Endothelial cell of umbilical vein (primary cell): ENCODE results near the gene ALDOA. TPM values are rescaled to one million over a fixed set of nuclear protein-coding genes. Genes with fewer than 3 reads are reported as not detected.

Experiments
- BruUV-seq: library from RNA; stranded (reverse); fragments of 400-500 nt; replicated peaks from 2 replicates; lab custom pipeline; 2021; lab: Mats Ljungman, UMichigan
- CTCF ChIA-PET: fragments of 300-600, 350-600 bp; sonication (Branson Sonifier 250); formaldehyde crosslinking; loops from one replicate; lab custom pipeline; 2021; ENCODE audit warnings: antibody characterized with exemption, inconsistent platforms; lab: Charles Lee
- POLR2A ChIA-PET: fragments of 300-600, 350-600 bp; sonication (Branson Sonifier 250); formaldehyde crosslinking; loops from one replicate; lab custom pipeline; 2021; ENCODE audit warnings: antibody characterized with exemption, inconsistent platforms; lab: Charles Lee
- DNase-seq: peaks from one replicate; pipeline ENCODE4 v3.0.0-alpha.2; 2011; ENCODE audit warnings: low read depth, low spot score
- FAIRE-seq: peaks from 2 replicates; lab custom pipeline; 2011; peaks lifted over from hg19 to GRCh38; lab: Jason Lieb, UNC
- H2AFZ ChIP-seq: 2 replicates; pipeline ENCODE4 v1.6.0; 2012; ENCODE audit warnings: low read depth, low read length, control low read depth, inconsistent platforms
- H3K27ac ChIP-seq: 2 replicates; pipeline ENCODE4 v1.5.1; 2011; ENCODE audit warnings: low read depth, mild to moderate bottlenecking, control low read depth, low read length, moderate library complexity; ENCODE audit not compliant: insufficient read depth
- H3K27me3 ChIP-seq, 2 experiments: 2 replicates each; pipeline versions ENCODE4 v1.6.0 to v1.6.1; 2011; ENCODE audit warnings: low read length in 2 of 2, mixed read lengths in 1 of 2; ENCODE audit not compliant: control insufficient read depth in 2 of 2, insufficient read depth in 2 of 2
- H3K36me3 ChIP-seq, 2 experiments: 2 replicates in 1 of 2; 3 replicates in 1 of 2; pipeline ENCODE4 v1.5.1; 2011; ENCODE audit warnings: low read length in 2 of 2, mild to moderate bottlenecking in 1 of 2, moderate library complexity in 1 of 2; ENCODE audit not compliant: control insufficient read depth in 2 of 2, insufficient read depth in 2 of 2; ENCODE audit errors: extremely low read depth in 1 of 2
- H3K4me1 ChIP-seq: 3 replicates; pipeline ENCODE4 v1.5.1; 2011; ENCODE audit warnings: mild to moderate bottlenecking, low read length; ENCODE audit not compliant: control insufficient read depth, insufficient read depth; ENCODE audit errors: extremely low read depth
- H3K4me2 ChIP-seq: 2 replicates; pipeline ENCODE4 v1.6.1; 2011; ENCODE audit warnings: low read length, control low read depth, mixed read lengths; ENCODE audit not compliant: insufficient read depth
- H3K4me3 ChIP-seq, 3 experiments: fragments of 200-600 bp in 1 of 3; sonication (generic), shearing (Covaris generic) in 1 of 3; replicated peaks in 1 of 3; 2 replicates each; pipeline ENCODE4 v1.5.1; 2011 to 2016; ENCODE audit warnings: control low read depth in 3 of 3, low read length in 3 of 3, mild to moderate bottlenecking in 2 of 3, inconsistent platforms in 1 of 3, low read depth in 1 of 3, moderate library complexity in 1 of 3; ENCODE audit not compliant: insufficient read depth in 1 of 3
- H3K79me2 ChIP-seq: 2 replicates; pipeline ENCODE4 v1.6.0; 2012; ENCODE audit warnings: low read length, inconsistent platforms; ENCODE audit not compliant: control insufficient read depth, insufficient read depth
- H3K9ac ChIP-seq: replicated peaks from 2 replicates; pipeline ENCODE3; 2011; ENCODE audit warnings: low read length, control low read depth; ENCODE audit not compliant: insufficient read depth; ENCODE audit errors: extremely low read depth
- H3K9me1 ChIP-seq: replicated peaks from 3 replicates; pipeline ENCODE4 v1.6.0; 2011; ENCODE audit warnings: mild to moderate bottlenecking, low read length; ENCODE audit not compliant: control insufficient read depth, insufficient read depth; ENCODE audit errors: extremely low read depth
- H3K9me3 ChIP-seq: replicated peaks from 2 replicates; pipeline ENCODE4 v1.5.1; 2012; ENCODE audit warnings: low read length, inconsistent platforms; ENCODE audit not compliant: control insufficient read depth, insufficient read depth
- H4K20me1 ChIP-seq: replicated peaks from 2 replicates; pipeline ENCODE3; 2011; ENCODE audit warnings: mild to moderate bottlenecking, low read length; ENCODE audit not compliant: control insufficient read depth, insufficient read depth; ENCODE audit errors: extremely low read depth
- CTCF ChIP-seq, 2 donors: IDR thresholded peaks; 1 replicate in 1 of 2; 2 replicates in 1 of 2; pipeline ENCODE4 v1.5.1; 2011; ENCODE audit warnings: low read length in 2 of 2, mild to moderate bottlenecking in 2 of 2, moderate library complexity in 2 of 2, control low read depth in 1 of 2, inconsistent platforms in 1 of 2, low read depth in 1 of 2; ENCODE audit not compliant: insufficient read depth in 1 of 2; ENCODE audit errors: extremely low read depth in 1 of 2
- EZH2 ChIP-seq: IDR thresholded peaks from 2 replicates; pipeline ENCODE4 v1.6.1; 2012; ENCODE audit warnings: borderline replicate concordance, low read depth, mild to moderate bottlenecking, moderate library complexity, low read length, inconsistent platforms; ENCODE audit not compliant: severe bottlenecking
- FOS ChIP-seq: IDR thresholded peaks from 2 replicates; pipeline ENCODE4 v1.6.1; 2011; ENCODE audit warnings: mild to moderate bottlenecking, low read length, moderate library complexity, borderline replicate concordance; ENCODE audit not compliant: insufficient read depth
- GATA2 ChIP-seq: IDR thresholded peaks from 2 replicates; pipeline ENCODE4 v1.7.0; 2011; ENCODE audit warnings: low read depth, mild to moderate bottlenecking, moderate library complexity, mixed read lengths, low read length; ENCODE audit not compliant: insufficient read length, insufficient read depth
- JUN ChIP-seq: IDR thresholded peaks from 2 replicates; pipeline ENCODE4 v1.6.1; 2011; ENCODE audit warnings: borderline replicate concordance, low read depth; ENCODE audit not compliant: insufficient read length, insufficient read depth
- MAX ChIP-seq: IDR thresholded peaks from 2 replicates; pipeline ENCODE4 v1.6.1; 2011; ENCODE audit not compliant: insufficient read depth, insufficient read length
- MYC ChIP-seq: IDR thresholded peaks from one replicate; pipeline ENCODE4 v1.6.1; 2011; ENCODE audit warnings: mild to moderate bottlenecking, low read depth, low read length
- POLR2A ChIP-seq: IDR thresholded peaks from 2 replicates; pipeline ENCODE4 v1.6.1; 2012; ENCODE audit warnings: low read depth, mild to moderate bottlenecking, control low read depth, low read length
- POLR2AphosphoS5 ChIP-seq: IDR thresholded peaks from 2 replicates; pipeline ENCODE4 v1.6.1; 2012; ENCODE audit warnings: low read depth, mild to moderate bottlenecking, control low read depth, low read length, moderate library complexity; ENCODE audit not compliant: insufficient read depth
- dilution Hi-C: fragments of 300-500 bp; cut with MboI; formaldehyde crosslinking; loops from one replicate; pipeline ENCODE4 v1.15.0; 2019; ENCODE audit warnings: low sequenced_read_pairs; ENCODE audit not compliant: extremely low pct_ligation_motif_present
- intact Hi-C: fragments of 100-400 bp; cut with micrococcal nuclease; formaldehyde crosslinking; loops from one replicate; pipeline ENCODE4 v1.10.0; 2022
- polyA plus RNA-seq, 4 experiments: library from polyadenylated mRNA; depleted of rRNA in 3 of 4; stranded (reverse) in 3 of 4; unstranded in 1 of 4; fragments of >200 nt; gene quantifications; 2 replicates each; pipeline versions ENCODE4 v1.2.1 to v1.2.3, GENCODE V29; 2011 to 2012; ENCODE audit warnings: missing spikeins in 1 of 4
- total RNA-seq: library from RNA; stranded (reverse); gene quantifications from 2 replicates; pipeline ENCODE4 v1.2.3, GENCODE V29; 2021

Gene ALDOA
- total and polyA plus RNA-seq, 2 donors (not counting 3 experiments of a cell fraction or from before 2014, with no cell fraction given): 871 to 1,114 TPM

GRCh38 chr16:30088832-30089624 is 23.5 kb downstream of the ALDOA start:
- Histone ChIP-seq H3K4me1 (peaks cover 13% of the 10 kb centered on the region), H3K9ac (no peak overlapping the region)
- no peak for FAIRE-seq

More at GRCh38 chr16:30088832-30089624, 23.5 kb downstream of the ALDOA start:
- DNase-seq: no peak
- Histone ChIP-seq H3K36me3 (peaks cover 8 to 14% of the 10 kb centered on the region in 2 experiments), H3K27me3 (no peaks in the 10 kb centered on the region), H4K20me1 (no peaks in the 10 kb centered on the region), H3K27ac (no peak overlapping the region), H2AFZ (no peak overlapping the region), H3K9me3 (no peaks in the 10 kb centered on the region), H3K9me1 (no peaks in the 10 kb centered on the region), H3K4me3 (no peak overlapping the region), H3K4me2 (no peak overlapping the region), H3K79me2 (no peaks in the 10 kb centered on the region)
- no peak for TF ChIP-seq CTCF (IDR thresholded peaks at IDR 0.05; ENCODE audit: extremely low read depth in 1 of 2, insufficient read depth in 1 of 2, low read depth in 1 of 2, low read length in 2 of 2)
- no peak for TF ChIP-seq JUN
- no peak for TF ChIP-seq POLR2AphosphoS5
- no peak for TF ChIP-seq MYC
- TF ChIP-seq POLR2A: no peak
- TF ChIP-seq FOS: no peak
- TF ChIP-seq MAX: no peak
- TF ChIP-seq EZH2: no peak
- TF ChIP-seq GATA2: no peak
- no TSS peak for BruUV-seq
- CTCF ChIA-PET: interaction anchor here (1.3 to 5.6 kb wide), 2 partner anchors 12 to 32 kb away, joined by 4 to 55 read pairs; no protein-coding TSS in a partner anchor
- intact Hi-C loops: no loop called here
- dilution Hi-C loops: no loop called here
- POLR2A ChIA-PET: no interaction called here
